ENCODE results near the gene SEMA6A.

- TF ChIP-seq CTCF (IDR thresholded peaks at IDR 0.05) (no peak), POLR2A (IDR thresholded peaks at IDR 0.05) (no peak)
Observed at GRCh38 chr5:116536316-116537083, 38.1 kb downstream of the SEMA6A start.

Measured in right lobe of liver (tissue), 4 donors.